A549 treated with Hydrocortisone at 1 μM for 4 hours (cell line): ENCODE measurements around the gene SELENOH. TPM values are rescaled to one million over a fixed set of nuclear protein-coding genes. Genes with fewer than 3 reads are reported as not detected.

Source experiments
- total RNA-seq: library from RNA; stranded (reverse); fragments of 200-300 nt; extraction: Qiagen RNA extraction; gene quantifications from 5 replicates; pipeline ENCODE4 v1.2.3, GENCODE V29; 2022

The SELENOH gene, protein sequence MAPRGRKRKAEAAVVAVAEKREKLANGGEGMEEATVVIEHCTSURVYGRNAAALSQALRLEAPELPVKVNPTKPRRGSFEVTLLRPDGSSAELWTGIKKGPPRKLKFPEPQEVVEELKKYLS
- 96.8 to 150 TPM (median 143 TPM) in 5 replicates for total RNA-seq

DNA sequence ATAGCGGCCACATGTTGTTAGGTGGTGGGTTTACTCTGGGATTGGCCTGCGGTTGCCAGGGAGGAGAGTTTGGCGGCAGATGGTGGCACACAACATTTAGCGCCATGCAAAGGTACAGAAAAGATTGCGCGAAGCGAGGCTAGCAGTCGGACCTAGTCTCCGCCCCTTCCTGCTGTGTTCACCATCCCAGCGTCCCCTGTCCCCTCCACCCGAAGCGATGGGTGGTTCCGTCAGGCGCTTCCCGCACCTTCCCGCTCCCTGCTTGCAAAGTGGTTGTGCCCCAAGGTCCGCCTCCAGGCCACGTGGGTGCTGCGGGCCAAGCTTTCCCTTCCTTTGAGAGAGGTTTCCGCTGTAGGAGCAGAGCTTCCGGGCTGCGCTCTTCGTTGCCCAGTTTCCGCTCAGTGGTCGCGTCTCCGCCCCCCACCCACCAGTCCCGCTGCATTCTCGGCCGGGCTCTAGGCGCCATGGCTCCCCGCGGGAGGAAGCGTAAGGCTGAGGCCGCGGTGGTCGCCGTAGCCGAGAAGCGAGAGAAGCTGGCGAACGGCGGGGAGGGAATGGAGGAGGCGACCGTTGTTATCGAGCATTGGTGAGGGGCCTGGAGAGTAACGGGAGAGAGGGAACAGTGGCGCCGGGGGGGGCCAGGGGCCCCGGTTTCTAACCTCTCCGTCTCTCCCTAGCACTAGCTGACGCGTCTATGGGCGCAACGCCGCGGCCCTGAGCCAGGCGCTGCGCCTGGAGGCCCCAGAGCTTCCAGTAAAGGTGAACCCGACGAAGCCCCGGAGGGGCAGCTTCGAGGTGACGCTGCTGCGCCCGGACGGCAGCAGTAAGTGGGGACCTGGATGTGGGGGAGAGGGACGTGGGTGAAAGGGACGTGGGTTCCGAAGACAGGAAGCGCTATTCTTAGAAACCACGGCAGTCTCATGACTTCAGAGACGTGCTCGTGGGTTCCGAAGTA lies at the start of gene SELENOH:
Gene SELENOH, plus strand, starts transcription at position 360 of the 955 bp plus-strand sequence. Its CDS starts 105 bp downstream, at position 465.

DNA sequence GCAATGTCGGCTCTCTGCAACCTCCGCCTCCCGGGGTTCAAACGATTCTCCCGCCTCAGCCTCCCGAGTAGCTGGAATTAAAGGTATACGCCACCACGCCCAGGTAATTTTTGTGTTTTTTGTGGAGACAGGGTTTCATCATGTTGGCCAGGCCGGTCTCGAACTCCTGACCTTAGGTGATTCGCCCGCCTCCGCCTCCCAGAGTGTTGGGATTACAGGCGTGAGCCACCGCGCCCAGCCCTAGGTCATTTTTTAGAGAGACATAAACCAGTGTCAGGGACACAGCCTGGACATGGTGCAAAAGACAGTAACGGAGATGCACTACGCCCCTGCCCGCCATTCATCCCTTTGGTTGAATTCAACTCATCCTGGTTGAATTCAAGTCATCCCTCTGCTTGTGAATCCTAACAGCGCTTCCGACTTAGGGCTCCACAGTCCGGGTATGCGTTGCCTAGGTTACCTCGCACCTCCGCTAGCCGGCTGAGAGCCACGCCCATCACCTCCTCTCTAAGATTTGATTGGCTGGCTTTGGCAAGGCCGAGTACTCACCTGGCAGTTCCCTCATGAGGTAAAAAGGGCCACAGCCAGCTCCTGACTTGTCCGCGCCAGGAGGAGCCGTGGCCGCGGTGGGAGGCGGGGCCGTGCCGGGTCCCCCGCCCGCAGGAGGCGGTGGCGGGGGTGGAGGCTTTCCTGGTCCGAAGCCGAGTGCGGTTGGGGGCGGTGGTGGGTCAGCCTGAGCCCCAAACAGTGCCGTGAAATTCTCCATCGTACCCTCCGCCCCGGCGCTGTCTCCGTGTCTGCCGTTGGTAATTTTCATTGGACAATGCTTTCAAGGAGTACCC lies 29.7 kb upstream of the SELENOH start, which contains the start of gene MED19:
Gene MED19, minus strand, starts transcription at position 802 of the 842 bp plus-strand sequence. Its CDS starts 36 bp downstream, at position 766.

DNA sequence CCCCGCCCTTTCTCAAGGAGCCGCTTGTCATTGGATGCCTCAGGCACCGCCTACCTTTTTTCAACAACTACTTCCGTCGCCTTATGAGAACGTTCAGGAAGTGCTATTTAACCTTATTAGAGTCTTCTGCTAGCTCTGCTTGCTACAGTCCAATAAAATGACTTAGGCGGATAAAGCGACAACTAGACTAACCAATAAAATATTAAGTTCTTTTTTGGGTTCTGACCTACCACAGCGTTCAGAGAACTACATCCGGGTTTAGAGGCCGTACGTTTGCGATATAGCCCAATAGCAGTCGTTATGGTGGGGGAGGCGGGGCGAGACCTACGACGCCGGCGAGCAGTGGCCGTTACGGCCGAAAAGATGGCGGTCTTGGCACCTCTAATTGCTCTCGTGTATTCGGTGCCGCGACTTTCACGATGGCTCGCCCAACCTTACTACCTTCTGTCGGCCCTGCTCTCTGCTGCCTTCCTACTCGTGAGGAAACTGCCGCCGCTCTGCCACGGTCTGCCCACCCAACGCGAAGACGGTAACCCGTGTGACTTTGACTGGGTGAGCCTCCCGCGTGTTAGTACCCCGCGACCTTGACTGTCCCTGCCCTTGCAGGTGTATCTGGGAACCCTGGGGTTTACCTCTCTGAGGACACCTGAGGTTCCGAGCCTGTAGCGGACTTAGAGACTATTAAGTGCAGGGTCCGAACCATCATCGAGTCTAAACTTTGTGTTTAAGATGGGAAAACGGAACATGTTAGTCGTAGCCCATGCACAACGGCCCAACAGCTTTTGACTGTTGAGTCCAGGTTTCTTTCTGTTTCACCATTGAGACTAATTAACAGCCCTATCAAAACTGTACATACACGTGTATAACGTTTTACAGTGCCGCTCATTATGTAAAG lies 28.8 kb upstream of the SELENOH start, which contains the start of gene TMX2:
Gene TMX2, plus strand, starts transcription at position 338 of the 895 bp plus-strand sequence. Its CDS starts 26 bp downstream, at position 364.

DNA sequence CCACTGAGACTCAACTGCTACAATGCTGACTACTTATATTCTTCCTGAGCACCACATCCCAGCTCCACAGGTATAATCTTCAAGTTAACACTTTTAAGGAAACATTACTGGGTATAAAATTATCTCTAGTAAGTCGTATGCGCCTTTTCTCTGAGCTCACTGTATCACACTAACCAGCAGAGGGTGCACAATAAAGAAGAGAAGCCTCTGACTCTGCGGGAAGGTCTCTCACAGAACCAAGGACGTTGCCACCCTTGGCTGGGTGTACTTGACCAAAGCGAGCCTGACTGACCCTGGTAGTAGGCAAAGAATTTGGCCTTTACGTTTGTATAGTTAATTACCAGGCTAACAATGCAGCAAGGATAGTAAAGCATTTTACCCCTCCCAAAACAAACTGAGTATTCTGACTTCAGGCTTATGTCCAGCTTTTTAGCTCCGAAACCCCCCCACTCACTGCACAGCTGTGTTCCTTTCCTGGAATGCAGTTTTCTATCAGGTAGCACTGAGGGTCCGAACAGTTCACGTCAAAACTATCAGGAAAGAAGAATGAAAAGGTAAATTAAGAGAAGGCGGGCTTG lies 10.5 kb downstream of the SELENOH start, which contains the start of gene BTBD18:
Gene BTBD18, minus strand, starts transcription at position 144 of the 578 bp plus-strand sequence. CDS start 631 bp downstream, outside the sequence.

DNA sequence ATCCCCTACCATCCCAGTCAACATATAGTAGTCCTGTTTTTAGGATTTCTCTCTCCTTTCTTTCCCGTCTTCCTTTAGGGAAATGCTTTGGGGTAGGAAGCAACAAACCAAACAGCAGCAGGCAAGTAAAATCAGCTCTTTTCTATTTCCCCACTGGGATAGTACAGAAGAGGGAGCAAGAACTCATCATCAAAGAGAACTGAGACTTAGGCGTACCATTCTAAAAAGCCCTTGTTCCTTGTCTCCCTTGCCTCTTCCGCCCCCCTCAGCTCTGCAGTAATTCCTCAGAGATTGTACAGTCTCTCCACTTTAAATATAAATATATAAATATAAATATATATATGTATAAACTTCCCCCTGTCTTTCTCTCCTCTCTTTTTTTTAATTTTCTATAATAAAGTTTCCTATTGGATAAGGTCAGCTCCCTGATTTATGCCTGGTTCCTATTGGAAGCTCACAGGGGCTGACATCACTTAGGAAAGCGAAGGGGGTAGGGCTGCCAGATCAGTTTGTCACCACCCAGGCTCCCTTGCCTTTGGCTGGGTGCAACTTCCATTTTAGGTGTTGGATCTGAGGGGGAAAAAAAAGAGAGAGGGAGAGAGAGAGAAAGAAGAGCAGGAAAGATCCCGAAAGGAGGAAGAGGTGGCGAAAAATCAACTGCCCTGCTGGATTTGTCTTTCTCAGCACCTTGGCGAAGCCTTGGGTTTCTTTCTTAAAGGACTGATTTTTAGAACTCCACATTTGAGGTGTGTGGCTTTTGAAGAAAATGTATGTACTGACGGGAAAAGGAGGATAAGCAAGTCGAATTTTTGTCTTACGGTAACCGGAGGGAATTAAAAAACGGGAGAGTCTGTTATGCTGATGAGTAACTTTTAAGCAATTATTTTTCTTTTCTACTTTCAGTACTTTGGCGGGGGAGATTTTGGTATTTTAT lies 20.3 kb downstream of the SELENOH start, which contains the start of gene CTNND1:
Gene CTNND1, plus strand, starts transcription at position 502 of the 934 bp plus-strand sequence. CDS start 29,677 bp downstream, outside the sequence.

Other genes with a start within 250 kb of the SELENOH start
- 2.1 to 2.7 TPM (median 2.4 TPM) in 5 replicates for gene SLC43A1, start 225.8 kb upstream of the SELENOH start, total RNA-seq
- gene TIMM10, start 210.7 kb upstream of the SELENOH start, total RNA-seq: 142 to 175 TPM (median 153 TPM) in 5 replicates
- not detected in 5 replicates for gene SMTNL1, start 203.9 kb upstream of the SELENOH start, total RNA-seq
- gene UBE2L6, start 173.8 kb upstream of the SELENOH start, total RNA-seq: 36.5 to 43.9 TPM (median 43.0 TPM) in 5 replicates
- gene SERPING1, start 143.8 kb upstream of the SELENOH start, total RNA-seq: 0.53 to 1.3 TPM (median 0.88 TPM) in 5 replicates
- 0.18 to 0.39 TPM (median 0.28 TPM) in 5 replicates for gene YPEL4, start 91.6 kb upstream of the SELENOH start, total RNA-seq
- 28.1 to 30.7 TPM (median 28.9 TPM) in 5 replicates for gene CLP1, start 83.7 kb upstream of the SELENOH start, total RNA-seq
- 66.8 to 83.2 TPM (median 69.5 TPM) in 5 replicates for gene ZDHHC5, start 73.4 kb upstream of the SELENOH start, total RNA-seq
- gene MED19, start 29.3 kb upstream of the SELENOH start, total RNA-seq: 24.9 to 35.2 TPM (median 29.8 TPM) in 5 replicates
- 142 to 168 TPM (median 155 TPM) in 5 replicates for gene TMX2, start 28.9 kb upstream of the SELENOH start, total RNA-seq
- not detected in 5 replicates for gene BTBD18, start 10.3 kb downstream of the SELENOH start, total RNA-seq
- 52.3 to 70.5 TPM (median 61.3 TPM) in 5 replicates for gene CTNND1, start 20.3 kb downstream of the SELENOH start, total RNA-seq